ENCODE results near the gene NAV3. TPM values are rescaled to one million over a fixed set of nuclear protein-coding genes. Genes with fewer than 3 reads are reported as not detected.

NAV3 gene
- total RNA-seq, 1 donor from 2014 or later: not detected

GRCh38 chr12:78009031-78009430 is 178.3 kb downstream of the NAV3 start:
- Mint-ChIP-seq H3K4me3 (ENCODE audit: low read depth) (no peak overlapping the region), H3K27ac (no peak overlapping the region), H3K36me3 (ENCODE audit: low read depth) (no peaks in the 10 kb centered on the region), H3K9me3 (no peaks in the 10 kb centered on the region), H3K27me3 (ENCODE audit: low read depth) (no peaks in the 10 kb centered on the region), H3K4me1 (ENCODE audit: low read depth) (no peaks in the 10 kb centered on the region)
- DNase-seq (ENCODE audit: low spot score): no peak
- intact Hi-C loops (cut with micrococcal nuclease): loop anchor here (10.0 kb wide), 1 partner anchor 126 kb away; no protein-coding TSS in a partner anchor

- H3K4me1 Mint-ChIP-seq (ENCODE audit: low read depth): no peaks in the 10 kb centered on the region
- H3K4me3 Mint-ChIP-seq (ENCODE audit: low read depth): no peak overlapping the region
- no peaks in the 10 kb centered on the region for H3K36me3 Mint-ChIP-seq (ENCODE audit: low read depth)
- DNase-seq (ENCODE audit: low spot score): no peak
- intact Hi-C loops (cut with micrococcal nuclease): no loop called here
- H3K27ac Mint-ChIP-seq: no peak overlapping the region
- H3K9me3 Mint-ChIP-seq: no peaks in the 10 kb centered on the region
- H3K27me3 Mint-ChIP-seq (ENCODE audit: low read depth): no peaks in the 10 kb centered on the region
Measured at GRCh38 chr12:78018171-78018910, 187.6 kb downstream of the NAV3 start.

- intact Hi-C loops (cut with micrococcal nuclease): no loop called here
- no peak for DNase-seq (ENCODE audit: low spot score)
- Mint-ChIP-seq H3K9me3 (peaks cover 2% of the 10 kb centered on the region), H3K27ac (no peak overlapping the region), H3K36me3 (ENCODE audit: low read depth) (no peaks in the 10 kb centered on the region), H3K27me3 (ENCODE audit: low read depth) (no peaks in the 10 kb centered on the region), H3K4me3 (ENCODE audit: low read depth) (no peak overlapping the region), H3K4me1 (ENCODE audit: low read depth) (no peaks in the 10 kb centered on the region)
Measured at GRCh38 chr12:78018939-78019338, 188.2 kb downstream of the NAV3 start.

GRCh38 chr12:78028426-78028825 is 197.7 kb downstream of the NAV3 start:
- H3K9me3 Mint-ChIP-seq: peaks cover 16% of the 10 kb centered on the region
- no peaks in the 10 kb centered on the region for H3K4me1 Mint-ChIP-seq (ENCODE audit: low read depth)
- H3K36me3 Mint-ChIP-seq (ENCODE audit: low read depth): no peaks in the 10 kb centered on the region
- no peaks in the 10 kb centered on the region for H3K27me3 Mint-ChIP-seq (ENCODE audit: low read depth)
- DNase-seq (ENCODE audit: low spot score): no peak
- intact Hi-C loops (cut with micrococcal nuclease): no loop called here
- H3K27ac Mint-ChIP-seq: no peak overlapping the region
- no peak overlapping the region for H3K4me3 Mint-ChIP-seq (ENCODE audit: low read depth)

- H3K36me3 Mint-ChIP-seq (ENCODE audit: low read depth): no peaks in the 10 kb centered on the region
- H3K27me3 Mint-ChIP-seq (ENCODE audit: low read depth): no peaks in the 10 kb centered on the region
- no peaks in the 10 kb centered on the region for H3K4me1 Mint-ChIP-seq (ENCODE audit: low read depth)
- no peak overlapping the region for H3K4me3 Mint-ChIP-seq (ENCODE audit: low read depth)
- DNase-seq (ENCODE audit: low spot score): no peak
- H3K27ac Mint-ChIP-seq: no peak overlapping the region
- H3K9me3 Mint-ChIP-seq: peaks cover 4% of the 10 kb centered on the region
- intact Hi-C loops (cut with micrococcal nuclease): no loop called here
Measured at GRCh38 chr12:78034025-78034424, 203.3 kb downstream of the NAV3 start.

- DNase-seq (ENCODE audit: low spot score): no peak
- Mint-ChIP-seq H3K36me3 (ENCODE audit: low read depth) (no peaks in the 10 kb centered on the region), H3K4me1 (ENCODE audit: low read depth) (no peaks in the 10 kb centered on the region), H3K27ac (no peak overlapping the region), H3K9me3 (peaks cover 3% of the 10 kb centered on the region), H3K4me3 (ENCODE audit: low read depth) (no peak overlapping the region), H3K27me3 (ENCODE audit: low read depth) (no peaks in the 10 kb centered on the region)
- intact Hi-C loops (cut with micrococcal nuclease): no loop called here
Measured at GRCh38 chr12:78035901-78036606, 205.4 kb downstream of the NAV3 start.

- no peak for DNase-seq (ENCODE audit: low spot score)
- Mint-ChIP-seq H3K4me1 (ENCODE audit: low read depth) (no peaks in the 10 kb centered on the region), H3K9me3 (no peaks in the 10 kb centered on the region), H3K4me3 (ENCODE audit: low read depth) (no peak overlapping the region), H3K27me3 (ENCODE audit: low read depth) (no peaks in the 10 kb centered on the region), H3K36me3 (ENCODE audit: low read depth) (no peaks in the 10 kb centered on the region), H3K27ac (no peak overlapping the region)
- intact Hi-C loops (cut with micrococcal nuclease): no loop called here
Measured at GRCh38 chr12:78036874-78037273, 206.2 kb downstream of the NAV3 start.

GRCh38 chr12:78037707-78038106 is 207.0 kb downstream of the NAV3 start:
- Mint-ChIP-seq H3K36me3 (ENCODE audit: low read depth) (no peaks in the 10 kb centered on the region), H3K27ac (no peak overlapping the region), H3K4me1 (ENCODE audit: low read depth) (no peaks in the 10 kb centered on the region), H3K9me3 (no peaks in the 10 kb centered on the region), H3K27me3 (ENCODE audit: low read depth) (no peaks in the 10 kb centered on the region), H3K4me3 (ENCODE audit: low read depth) (no peak overlapping the region)
- no peak for DNase-seq (ENCODE audit: low spot score)
- intact Hi-C loops (cut with micrococcal nuclease): no loop called here

- intact Hi-C loops (cut with micrococcal nuclease): no loop called here
- Mint-ChIP-seq H3K36me3 (ENCODE audit: low read depth) (no peaks in the 10 kb centered on the region), H3K4me1 (ENCODE audit: low read depth) (no peaks in the 10 kb centered on the region), H3K27me3 (ENCODE audit: low read depth) (no peaks in the 10 kb centered on the region), H3K9me3 (no peaks in the 10 kb centered on the region), H3K27ac (no peak overlapping the region), H3K4me3 (ENCODE audit: low read depth) (no peak overlapping the region)
- DNase-seq (ENCODE audit: low spot score): no peak
Measured at GRCh38 chr12:78038541-78038940, 207.8 kb downstream of the NAV3 start.

- Mint-ChIP-seq H3K9me3 (no peaks in the 10 kb centered on the region), H3K36me3 (ENCODE audit: low read depth) (no peaks in the 10 kb centered on the region), H3K27me3 (ENCODE audit: low read depth) (no peaks in the 10 kb centered on the region), H3K27ac (no peak overlapping the region), H3K4me3 (ENCODE audit: low read depth) (no peak overlapping the region), H3K4me1 (ENCODE audit: low read depth) (no peaks in the 10 kb centered on the region)
- intact Hi-C loops (cut with micrococcal nuclease): no loop called here
- DNase-seq (ENCODE audit: low spot score): no peak
Measured at GRCh38 chr12:78038986-78039385, 208.3 kb downstream of the NAV3 start.

- H3K36me3 Mint-ChIP-seq (ENCODE audit: low read depth): no peaks in the 10 kb centered on the region
- intact Hi-C loops (cut with micrococcal nuclease): no loop called here
- H3K9me3 Mint-ChIP-seq: peaks cover 10% of the 10 kb centered on the region
- H3K4me1 Mint-ChIP-seq (ENCODE audit: low read depth): no peaks in the 10 kb centered on the region
- DNase-seq (ENCODE audit: low spot score): no peak
- no peak overlapping the region for H3K27ac Mint-ChIP-seq
- no peak overlapping the region for H3K4me3 Mint-ChIP-seq (ENCODE audit: low read depth)
- no peaks in the 10 kb centered on the region for H3K27me3 Mint-ChIP-seq (ENCODE audit: low read depth)
Measured at GRCh38 chr12:78040111-78040510, 209.4 kb downstream of the NAV3 start.

- peaks cover 20% of the 10 kb centered on the region for H3K9me3 Mint-ChIP-seq
- intact Hi-C loops (cut with micrococcal nuclease): no loop called here
- H3K4me3 Mint-ChIP-seq (ENCODE audit: low read depth): no peak overlapping the region
- H3K27me3 Mint-ChIP-seq (ENCODE audit: low read depth): no peaks in the 10 kb centered on the region
- no peak for DNase-seq (ENCODE audit: low spot score)
- H3K4me1 Mint-ChIP-seq (ENCODE audit: low read depth): no peaks in the 10 kb centered on the region
- no peak overlapping the region for H3K27ac Mint-ChIP-seq
- H3K36me3 Mint-ChIP-seq (ENCODE audit: low read depth): no peaks in the 10 kb centered on the region
Measured at GRCh38 chr12:78050790-78051189, 220.1 kb downstream of the NAV3 start.

GRCh38 chr12:78055545-78055944 is 224.9 kb downstream of the NAV3 start:
- no peaks in the 10 kb centered on the region for H3K9me3 Mint-ChIP-seq
- H3K4me1 Mint-ChIP-seq (ENCODE audit: low read depth): no peaks in the 10 kb centered on the region
- intact Hi-C loops (cut with micrococcal nuclease): no loop called here
- H3K27ac Mint-ChIP-seq: no peak overlapping the region
- no peak overlapping the region for H3K4me3 Mint-ChIP-seq (ENCODE audit: low read depth)
- DNase-seq (ENCODE audit: low spot score): no peak
- no peaks in the 10 kb centered on the region for H3K27me3 Mint-ChIP-seq (ENCODE audit: low read depth)
- H3K36me3 Mint-ChIP-seq (ENCODE audit: low read depth): no peaks in the 10 kb centered on the region
